ENCODE measurements around the gene C16orf74. TPM values are rescaled to one million over a fixed set of nuclear protein-coding genes. Genes with fewer than 3 reads are reported as not detected.

The C16orf74 gene
- total RNA-seq, 1 donor from 2014 or later = 0.64 TPM

GRCh38 chr16:85667841-85668413, 83.0 kb downstream of the C16orf74 start:
- TF ChIP-seq CTCF (IDR thresholded peaks at IDR 0.05; ENCODE audit: unreplicated experiment) = no peak
- peaks cover 2% of the 10 kb centered on the region for H3K27me3 Mint-ChIP-seq (ENCODE audit: unreplicated experiment)
- no peak for DNase-seq (ENCODE audit: low spot score)
- no peak overlapping the region for H3K4me3 Mint-ChIP-seq (ENCODE audit: unreplicated experiment)
- no peak overlapping the region for H3K27ac Mint-ChIP-seq (ENCODE audit: unreplicated experiment)
- peaks cover 14% of the 10 kb centered on the region for H3K36me3 Mint-ChIP-seq (ENCODE audit: low read depth, unreplicated experiment)
- no peaks in the 10 kb centered on the region for H3K9me3 Mint-ChIP-seq (ENCODE audit: unreplicated experiment)
- H3K4me1 Mint-ChIP-seq (ENCODE audit: unreplicated experiment) = no peaks in the 10 kb centered on the region

- Mint-ChIP-seq H3K4me1 (ENCODE audit: unreplicated experiment) (no peaks in the 10 kb centered on the region), H3K27me3 (ENCODE audit: unreplicated experiment) (peaks cover 4% of the 10 kb centered on the region), H3K4me3 (ENCODE audit: unreplicated experiment) (no peak overlapping the region), H3K27ac (ENCODE audit: unreplicated experiment) (no peak overlapping the region), H3K9me3 (ENCODE audit: unreplicated experiment) (no peaks in the 10 kb centered on the region), H3K36me3 (ENCODE audit: low read depth, unreplicated experiment) (peaks cover 14% of the 10 kb centered on the region)
- no peak for TF ChIP-seq CTCF (IDR thresholded peaks at IDR 0.05; ENCODE audit: unreplicated experiment)
- DNase-seq (ENCODE audit: low spot score) = no peak
Observed at GRCh38 chr16:85667261-85667660, 83.6 kb downstream of the C16orf74 start.

- Mint-ChIP-seq H3K27me3 (ENCODE audit: unreplicated experiment) (peaks cover 4% of the 10 kb centered on the region), H3K36me3 (ENCODE audit: low read depth, unreplicated experiment) (peaks cover 14% of the 10 kb centered on the region), H3K4me3 (ENCODE audit: unreplicated experiment) (no peak overlapping the region), H3K4me1 (ENCODE audit: unreplicated experiment) (no peaks in the 10 kb centered on the region), H3K9me3 (ENCODE audit: unreplicated experiment) (no peaks in the 10 kb centered on the region), H3K27ac (ENCODE audit: unreplicated experiment) (no peak overlapping the region)
- TF ChIP-seq CTCF (IDR thresholded peaks at IDR 0.05; ENCODE audit: unreplicated experiment) = no peak
- no peak for DNase-seq (ENCODE audit: low spot score)
Observed at GRCh38 chr16:85665929-85666328, 85.0 kb downstream of the C16orf74 start.

GRCh38 chr16:85665373-85665740, 85.5 kb downstream of the C16orf74 start:
- Mint-ChIP-seq H3K4me1 (ENCODE audit: unreplicated experiment) (no peaks in the 10 kb centered on the region), H3K36me3 (ENCODE audit: low read depth, unreplicated experiment) (peaks cover 14% of the 10 kb centered on the region), H3K9me3 (ENCODE audit: unreplicated experiment) (no peaks in the 10 kb centered on the region), H3K27ac (ENCODE audit: unreplicated experiment) (no peak overlapping the region), H3K27me3 (ENCODE audit: unreplicated experiment) (peaks cover 4% of the 10 kb centered on the region), H3K4me3 (ENCODE audit: unreplicated experiment) (no peak overlapping the region)
- DNase-seq (ENCODE audit: low spot score) = no peak
- no peak for TF ChIP-seq CTCF (IDR thresholded peaks at IDR 0.05; ENCODE audit: unreplicated experiment)

GRCh38 chr16:85664580-85665372, 86.1 kb downstream of the C16orf74 start:
- Mint-ChIP-seq H3K4me1 (ENCODE audit: unreplicated experiment) (no peaks in the 10 kb centered on the region), H3K9me3 (ENCODE audit: unreplicated experiment) (no peaks in the 10 kb centered on the region), H3K27ac (ENCODE audit: unreplicated experiment) (peak overlapping the region; percentile 7), H3K36me3 (ENCODE audit: low read depth, unreplicated experiment) (peaks cover 14% of the 10 kb centered on the region), H3K4me3 (ENCODE audit: unreplicated experiment) (no peak overlapping the region), H3K27me3 (ENCODE audit: unreplicated experiment) (peaks cover 4% of the 10 kb centered on the region)
- TF ChIP-seq CTCF (IDR thresholded peaks at IDR 0.05; ENCODE audit: unreplicated experiment) = no peak
- DNase-seq (ENCODE audit: low spot score) = no peak

Measured in endothelial cell (in vitro differentiated cells).